Measurements from ENCODE around the gene OR5K4.
A peak's percentile ranks its signal among the peaks of the same experiment; 100 is the strongest.

The OR5K4 gene

DNA sequence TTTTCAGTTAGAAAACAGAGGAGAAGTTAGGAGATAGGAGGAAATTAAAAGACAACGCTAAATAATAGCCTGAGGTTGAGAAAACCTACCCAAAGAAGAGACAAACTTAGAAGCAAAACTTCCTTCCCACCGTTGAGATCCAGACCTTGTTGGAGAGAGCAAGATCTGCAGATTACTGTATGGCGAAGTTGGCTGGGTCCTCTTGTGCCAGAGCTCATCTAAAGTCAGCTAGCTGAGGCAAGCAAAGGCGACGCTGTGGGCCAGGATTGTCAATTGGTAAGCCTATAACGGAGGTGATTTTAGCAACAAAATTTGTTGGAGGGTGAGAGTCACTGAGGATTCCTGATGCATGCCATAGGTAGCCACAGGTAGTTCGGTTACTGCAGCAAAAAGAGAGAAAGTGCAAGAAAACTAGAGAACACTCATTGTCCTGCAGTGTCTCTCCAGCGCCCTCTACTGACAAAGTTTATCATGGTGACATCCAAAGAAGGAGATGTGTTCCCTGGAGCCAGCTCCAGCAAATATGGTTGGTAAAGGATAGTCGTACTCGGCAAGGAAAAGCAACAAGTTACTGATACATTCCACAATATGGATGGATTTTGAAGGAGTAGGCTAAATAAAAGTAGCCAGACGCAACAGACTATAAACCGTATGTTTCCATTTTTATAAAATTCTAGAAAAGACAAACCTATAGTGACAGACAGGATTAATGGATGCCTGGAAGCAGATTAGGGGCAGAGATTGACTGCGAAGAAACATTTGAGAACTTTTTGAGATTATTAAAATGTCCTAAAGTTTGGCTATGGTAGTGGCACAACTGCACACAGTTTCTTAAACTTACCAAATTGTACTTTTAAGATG, 9.8 kb upstream of the OR5K4 start:
- Histone ChIP-seq H3K36me3 (ENCODE audit: low read depth) (no peaks in the 10 kb centered on the region), H3K27me3 (ENCODE audit: insufficient read depth, poor library complexity, severe bottlenecking) (no peaks in the 10 kb centered on the region), H3K4me1 (ENCODE audit: insufficient read depth, poor library complexity, severe bottlenecking) (no peaks in the 10 kb centered on the region), H3K9me3 (ENCODE audit: severe bottlenecking) (no peaks in the 10 kb centered on the region), H3K27ac (ENCODE audit: poor library complexity, severe bottlenecking) (no peak overlapping the region), H3K4me3 (ENCODE audit: severe bottlenecking) (no peak overlapping the region)
- TF ChIP-seq, protein P1, sequence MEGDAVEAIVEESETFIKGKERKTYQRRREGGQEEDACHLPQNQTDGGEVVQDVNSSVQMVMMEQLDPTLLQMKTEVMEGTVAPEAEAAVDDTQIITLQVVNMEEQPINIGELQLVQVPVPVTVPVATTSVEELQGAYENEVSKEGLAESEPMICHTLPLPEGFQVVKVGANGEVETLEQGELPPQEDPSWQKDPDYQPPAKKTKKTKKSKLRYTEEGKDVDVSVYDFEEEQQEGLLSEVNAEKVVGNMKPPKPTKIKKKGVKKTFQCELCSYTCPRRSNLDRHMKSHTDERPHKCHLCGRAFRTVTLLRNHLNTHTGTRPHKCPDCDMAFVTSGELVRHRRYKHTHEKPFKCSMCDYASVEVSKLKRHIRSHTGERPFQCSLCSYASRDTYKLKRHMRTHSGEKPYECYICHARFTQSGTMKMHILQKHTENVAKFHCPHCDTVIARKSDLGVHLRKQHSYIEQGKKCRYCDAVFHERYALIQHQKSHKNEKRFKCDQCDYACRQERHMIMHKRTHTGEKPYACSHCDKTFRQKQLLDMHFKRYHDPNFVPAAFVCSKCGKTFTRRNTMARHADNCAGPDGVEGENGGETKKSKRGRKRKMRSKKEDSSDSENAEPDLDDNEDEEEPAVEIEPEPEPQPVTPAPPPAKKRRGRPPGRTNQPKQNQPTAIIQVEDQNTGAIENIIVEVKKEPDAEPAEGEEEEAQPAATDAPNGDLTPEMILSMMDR (IDR thresholded peaks at IDR 0.05; ENCODE audit: poor library complexity, severe bottlenecking): peak; percentile 55
- no peak for DNase-seq (ENCODE audit: low spot score)
- ATAC-seq (ENCODE audit: low read depth): no peak

DNA sequence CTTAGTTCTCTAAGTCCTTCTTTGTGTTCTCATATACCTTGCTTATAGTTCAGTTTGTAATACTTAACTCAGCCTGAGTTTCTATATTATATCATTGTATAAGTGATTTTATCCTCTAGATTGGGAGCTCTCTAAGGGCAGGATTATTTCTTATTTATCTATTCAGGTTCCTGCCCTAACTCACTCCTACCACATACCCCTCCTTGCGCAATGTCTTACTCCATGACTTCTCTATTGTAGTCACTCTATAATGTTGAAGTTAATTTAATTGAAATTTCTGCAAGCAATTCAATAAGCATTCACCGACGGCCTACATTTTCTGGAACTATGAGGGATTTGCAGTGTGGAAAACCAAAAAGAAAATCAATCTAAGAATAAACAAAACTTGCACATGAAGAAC, 3.6 kb upstream of the OR5K4 start:
- H3K27me3 ChIP-seq (ENCODE audit: insufficient read depth, poor library complexity, severe bottlenecking): no peaks in the 10 kb centered on the region
- H3K36me3 ChIP-seq (ENCODE audit: low read depth): no peaks in the 10 kb centered on the region
- H3K4me1 ChIP-seq (ENCODE audit: insufficient read depth, poor library complexity, severe bottlenecking): no peaks in the 10 kb centered on the region
- no peak overlapping the region for H3K4me3 ChIP-seq (ENCODE audit: severe bottlenecking)
- H3K9me3 ChIP-seq (ENCODE audit: severe bottlenecking): no peaks in the 10 kb centered on the region
- no peak overlapping the region for H3K27ac ChIP-seq (ENCODE audit: poor library complexity, severe bottlenecking)
- ATAC-seq (ENCODE audit: low read depth): no peak
- DNase-seq (ENCODE audit: low spot score): no peak
- TF ChIP-seq, protein P1 (IDR thresholded peaks at IDR 0.05; ENCODE audit: poor library complexity, severe bottlenecking): no peak

DNA sequence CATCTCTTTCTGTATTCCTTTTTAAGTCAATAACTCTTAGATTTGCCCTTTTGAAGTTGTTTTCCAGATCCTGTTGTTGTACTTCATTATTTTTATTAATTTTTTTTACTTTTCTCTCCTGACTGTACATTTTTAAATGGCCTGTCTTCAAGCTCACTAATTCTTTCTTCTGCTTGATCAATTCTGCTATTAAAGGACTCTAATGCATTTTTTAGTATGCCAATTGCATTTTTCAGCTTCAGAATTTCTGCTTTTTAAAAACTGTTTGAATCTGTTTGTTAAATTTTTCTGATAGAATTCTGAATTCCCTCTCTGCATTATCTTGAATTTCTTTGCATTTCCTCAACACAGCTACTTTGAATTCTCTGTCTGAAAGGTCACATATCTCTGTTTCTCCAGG, 5.6 kb downstream of the OR5K4 start:
- TF ChIP-seq, protein P1 (IDR thresholded peaks at IDR 0.05; ENCODE audit: poor library complexity, severe bottlenecking): no peak
- Histone ChIP-seq H3K4me3 (ENCODE audit: severe bottlenecking) (no peak overlapping the region), H3K9me3 (ENCODE audit: severe bottlenecking) (no peaks in the 10 kb centered on the region), H3K27ac (ENCODE audit: poor library complexity, severe bottlenecking) (no peak overlapping the region), H3K4me1 (ENCODE audit: insufficient read depth, poor library complexity, severe bottlenecking) (no peaks in the 10 kb centered on the region), H3K36me3 (ENCODE audit: low read depth) (no peaks in the 10 kb centered on the region), H3K27me3 (ENCODE audit: insufficient read depth, poor library complexity, severe bottlenecking) (no peaks in the 10 kb centered on the region)
- no peak for ATAC-seq (ENCODE audit: low read depth)
- DNase-seq (ENCODE audit: low spot score): no peak

DNA sequence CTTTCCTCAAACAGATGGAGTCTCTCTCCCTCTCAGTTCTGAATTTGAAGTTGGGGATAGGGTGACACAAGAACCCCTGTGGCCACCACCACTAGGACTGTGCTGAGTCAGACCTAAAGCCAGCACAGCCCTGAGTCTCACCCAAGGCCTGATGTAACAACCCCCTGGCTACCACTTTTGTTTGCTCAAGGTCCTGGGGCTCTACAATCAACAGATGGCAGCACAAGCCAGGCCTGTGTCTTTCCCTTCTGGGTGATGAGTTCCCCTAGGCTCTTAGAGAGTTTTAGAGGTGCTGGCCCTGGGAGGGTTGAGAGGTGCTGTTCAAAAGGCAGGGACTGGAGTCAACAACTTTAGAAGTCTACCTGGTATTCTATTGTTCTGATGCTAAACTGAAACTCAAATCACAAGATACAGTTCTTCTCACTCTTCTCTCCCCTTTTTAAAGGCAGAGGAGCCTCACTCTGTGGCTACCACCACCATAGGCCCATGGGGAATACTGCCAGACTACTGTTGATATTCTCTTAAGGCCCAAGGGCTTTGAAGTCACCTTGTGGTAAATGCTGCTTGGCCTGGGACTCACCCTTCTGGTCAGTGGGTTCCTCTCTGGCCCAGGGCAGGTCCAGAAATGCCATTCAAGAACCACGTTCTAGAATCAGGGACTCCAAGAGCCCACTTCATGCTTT, 6.5 kb downstream of the OR5K4 start:
- no peaks in the 10 kb centered on the region for H3K36me3 ChIP-seq (ENCODE audit: low read depth)
- H3K27ac ChIP-seq (ENCODE audit: poor library complexity, severe bottlenecking): no peak overlapping the region
- H3K9me3 ChIP-seq (ENCODE audit: severe bottlenecking): no peaks in the 10 kb centered on the region
- peak; percentile 42; the same call in 1 of the 3 replicates for ATAC-seq (ENCODE audit: low read depth)
- no peak for DNase-seq (ENCODE audit: low spot score)
- TF ChIP-seq, protein P1 (IDR thresholded peaks at IDR 0.05; ENCODE audit: poor library complexity, severe bottlenecking): peak; percentile 20
- no peaks in the 10 kb centered on the region for H3K4me1 ChIP-seq (ENCODE audit: insufficient read depth, poor library complexity, severe bottlenecking)
- no peak overlapping the region for H3K4me3 ChIP-seq (ENCODE audit: severe bottlenecking)
- H3K27me3 ChIP-seq (ENCODE audit: insufficient read depth, poor library complexity, severe bottlenecking): no peaks in the 10 kb centered on the region

Measured in RWPE2 (cell line).